Hematopoietic multipotent progenitor cell treated with erythropoietin and hydrocortisone succinate and interleukin-3 and kit ligand, for 4 days (in vitro differentiated cells): ENCODE measurements around the gene SUSD6.
"Not testable (repeated sequence)": the region's sequence is repeated elsewhere in the genome, so short reads cannot be mapped to it uniquely, and the experiment has no call there.

Experiments used
- DNase-seq: peaks from one replicate; pipeline ENCODE4 v3.0.0-alpha.2; 2015

Gene SUSD6

GRCh38 chr14:69593018-69593677 is 18.2 kb upstream of the SUSD6 start:
- no peak for DNase-seq

GRCh38 chr14:69594846-69595245 is 16.6 kb upstream of the SUSD6 start:
- no peak for DNase-seq

DNA sequence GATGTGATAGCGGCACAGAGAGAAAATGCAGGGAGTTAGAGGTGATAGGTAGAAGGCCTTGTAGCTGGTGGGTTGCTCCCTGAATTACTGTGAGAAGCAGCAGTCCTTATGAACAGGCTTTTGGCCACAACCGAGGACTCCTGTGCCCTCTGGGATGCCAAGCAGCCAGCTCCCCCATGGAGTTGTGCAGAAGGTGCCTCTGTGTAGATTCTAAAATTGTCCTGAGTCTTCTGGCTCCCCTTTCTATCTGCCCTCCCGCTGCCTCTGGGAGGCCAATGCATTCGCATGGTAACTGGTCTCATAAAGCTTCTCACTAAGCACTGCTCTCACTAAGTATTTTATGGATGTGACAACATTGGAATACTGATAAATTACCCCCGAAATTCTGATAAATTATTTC is 16.1 kb upstream of the SUSD6 start:
- DNase-seq: no peak

DNA sequence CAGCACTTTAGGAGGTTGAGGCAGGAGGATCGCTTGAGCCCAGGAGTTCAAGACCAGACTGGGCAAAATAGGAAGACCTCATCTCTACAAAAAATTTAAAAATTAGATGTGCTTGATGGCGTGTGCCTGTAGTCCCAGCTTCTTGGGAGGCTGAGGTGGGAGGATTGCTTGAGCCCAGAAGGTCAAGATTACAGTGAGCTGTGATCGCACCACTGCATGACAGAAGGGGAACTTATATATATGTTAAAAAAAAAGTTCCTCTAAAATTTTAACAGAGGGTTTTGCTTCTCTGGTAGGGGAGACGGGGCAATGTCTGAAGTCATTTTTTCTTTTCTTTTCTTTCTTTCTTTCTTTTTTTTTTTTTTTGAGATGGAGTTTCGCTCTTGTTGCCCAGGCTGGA is 12.0 kb upstream of the SUSD6 start:
- DNase-seq: not testable (repeated sequence)

GRCh38 chr14:69600304-69600891 is 11.0 kb upstream of the SUSD6 start:
- no peak for DNase-seq

DNA sequence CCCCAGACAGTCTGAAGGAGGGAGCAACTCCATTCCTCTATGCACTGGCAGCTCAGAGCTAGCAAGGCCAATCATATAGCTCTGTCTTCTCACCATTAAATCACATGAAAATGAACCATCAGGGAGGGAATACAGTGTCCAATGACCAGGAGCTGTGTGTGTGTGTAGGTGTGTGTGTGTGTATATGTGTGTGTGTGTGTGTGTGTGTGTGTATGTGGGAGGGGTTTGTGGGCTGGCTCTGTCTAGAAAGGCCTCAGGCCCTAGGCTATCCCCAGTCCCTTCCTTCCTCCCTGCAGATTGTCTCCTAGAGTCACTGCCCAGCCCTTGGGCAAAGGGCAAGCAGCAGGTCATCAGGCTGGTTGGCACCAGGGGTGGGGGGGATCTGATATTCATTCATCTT is 5.7 kb upstream of the SUSD6 start:
- no peak for DNase-seq

GRCh38 chr14:69606258-69607184 is 4.9 kb upstream of the SUSD6 start:
- DNase-seq: peak; percentile 28

- no peak for DNase-seq
Observed at GRCh38 chr14:69610020-69610873, 1.1 kb upstream of the SUSD6 start.

DNA sequence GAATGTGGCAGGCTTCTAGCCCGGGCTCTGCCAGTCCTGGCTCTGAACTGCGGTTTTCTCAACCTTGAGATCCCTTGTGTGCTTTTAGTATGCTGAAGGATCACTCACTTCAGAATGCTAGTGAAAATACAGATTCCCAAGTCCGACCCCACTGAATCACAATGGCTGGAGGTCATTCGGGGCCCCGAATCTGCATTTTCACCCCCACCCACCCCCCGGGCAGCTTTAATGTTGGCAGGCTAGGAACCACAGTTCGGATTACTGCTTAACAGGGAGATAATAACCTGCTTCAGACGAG is 573 bp upstream of the SUSD6 start:
- no peak for DNase-seq

GRCh38 chr14:69612014-69612782 is 802 bp downstream of the SUSD6 start:
- peak; percentile 63 for DNase-seq

GRCh38 chr14:69612783-69613130 is 1.4 kb downstream of the SUSD6 start:
- no peak for DNase-seq

GRCh38 chr14:69613312-69614073 is 2.1 kb downstream of the SUSD6 start:
- no peak for DNase-seq

- DNase-seq: peak; percentile 86
Observed at GRCh38 chr14:69614592-69614991, 3.2 kb downstream of the SUSD6 start.

DNA sequence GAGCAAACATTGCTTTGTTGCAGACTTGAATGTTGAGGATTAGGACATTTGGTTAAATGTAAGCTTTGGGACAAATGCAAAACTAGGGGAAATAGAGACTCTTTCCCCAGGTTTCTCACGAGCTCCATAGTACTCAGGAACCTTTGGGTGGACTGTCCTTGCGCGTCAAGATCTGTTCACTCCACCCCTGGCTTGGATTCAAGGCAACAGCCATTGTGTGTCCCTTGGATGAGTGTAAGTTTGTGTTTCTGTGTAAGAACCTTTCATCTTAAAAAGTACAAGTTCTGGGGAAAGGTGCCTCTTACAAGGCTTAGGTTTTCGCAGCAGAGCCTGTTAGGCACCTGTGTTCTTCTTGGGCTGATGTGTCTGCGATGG is 3.7 kb downstream of the SUSD6 start:
- DNase-seq: no peak

GRCh38 chr14:69615496-69616407 is 4.4 kb downstream of the SUSD6 start:
- peak; percentile 78 for DNase-seq

DNA sequence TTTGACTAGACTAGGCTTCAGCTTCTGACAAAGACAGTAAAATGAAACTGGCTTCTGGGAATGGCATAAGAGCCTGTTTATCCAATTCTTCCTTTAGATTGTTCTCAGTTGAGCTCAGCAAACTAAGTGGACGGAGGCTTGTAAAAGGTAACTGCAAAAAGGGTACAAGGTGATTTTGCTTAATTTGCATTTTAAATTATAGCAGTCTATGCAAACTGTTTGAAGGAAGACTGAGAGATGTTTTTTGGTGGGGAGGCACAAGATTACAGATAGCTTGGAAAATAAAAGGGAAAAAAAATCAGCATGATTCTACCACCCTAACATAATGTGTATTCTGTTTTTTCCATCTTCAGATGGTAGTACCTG is 5.0 kb downstream of the SUSD6 start:
- DNase-seq: no peak

GRCh38 chr14:69617796-69618195 is 6.4 kb downstream of the SUSD6 start:
- no peak for DNase-seq

GRCh38 chr14:69619012-69619411 is 7.6 kb downstream of the SUSD6 start:
- no peak for DNase-seq

GRCh38 chr14:69620211-69620611 is 8.8 kb downstream of the SUSD6 start:
- peak; percentile 64 for DNase-seq

- no peak for DNase-seq
Observed at GRCh38 chr14:69620981-69621380, 9.6 kb downstream of the SUSD6 start.

- no peak for DNase-seq
Observed at GRCh38 chr14:69624136-69624535, 12.7 kb downstream of the SUSD6 start.
